ENCODE data around the gene ZNF268.

ZNF268 gene

DNA sequence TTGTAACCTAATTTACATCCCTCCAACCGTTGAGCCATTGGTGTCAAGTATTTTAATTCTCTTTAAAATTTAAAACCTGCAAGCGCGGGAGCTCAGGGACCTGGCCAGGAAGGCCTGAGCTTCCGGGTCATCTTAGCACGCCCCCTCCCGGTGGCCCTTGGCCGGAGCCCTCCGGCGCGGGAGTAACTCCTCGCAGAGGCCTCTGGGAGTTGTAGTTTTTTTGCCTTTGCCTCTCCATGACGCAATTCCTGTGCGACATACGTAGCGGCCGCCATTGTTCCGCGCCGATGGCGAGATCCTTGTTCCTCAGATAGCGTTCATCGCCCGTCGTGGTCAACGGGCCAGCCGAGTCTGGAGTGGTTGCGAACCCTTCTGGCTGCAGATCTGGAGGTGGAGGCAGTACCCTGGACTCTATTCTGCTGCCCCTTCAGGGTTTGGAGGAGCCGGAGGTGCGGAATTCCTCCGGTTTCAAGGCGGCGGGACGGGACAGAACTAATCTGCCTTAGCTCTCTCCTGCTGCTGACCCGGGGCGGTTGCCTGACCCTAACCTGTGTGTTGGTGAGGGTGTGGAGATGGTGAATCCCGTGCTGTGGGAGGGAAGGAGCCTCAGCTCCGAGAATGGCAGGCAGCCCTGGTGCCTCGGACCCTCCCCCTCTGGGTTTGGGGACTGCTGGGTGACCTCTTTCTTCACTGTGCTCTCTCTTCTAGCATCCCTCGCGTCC is at the start of gene ZNF268:
Gene ZNF268, plus strand, starts transcription at position 258 of the 722 bp plus-strand sequence. CDS start 503 bp downstream, outside the sequence.
- DNase-seq: peak; percentile 86

GRCh38 chr12:133135747-133136146 is 45.5 kb upstream of the ZNF268 start:
- DNase-seq: no peak

- DNase-seq: no peak
These were observed 35.3 kb upstream of the ZNF268 start for GRCh38 chr12:133145981-133146380.

- DNase-seq: no peak
These were observed 25.1 kb upstream of the ZNF268 start for GRCh38 chr12:133156125-133156690.

GRCh38 chr12:133165776-133166175 is 15.5 kb upstream of the ZNF268 start:
- DNase-seq: no peak

DNA sequence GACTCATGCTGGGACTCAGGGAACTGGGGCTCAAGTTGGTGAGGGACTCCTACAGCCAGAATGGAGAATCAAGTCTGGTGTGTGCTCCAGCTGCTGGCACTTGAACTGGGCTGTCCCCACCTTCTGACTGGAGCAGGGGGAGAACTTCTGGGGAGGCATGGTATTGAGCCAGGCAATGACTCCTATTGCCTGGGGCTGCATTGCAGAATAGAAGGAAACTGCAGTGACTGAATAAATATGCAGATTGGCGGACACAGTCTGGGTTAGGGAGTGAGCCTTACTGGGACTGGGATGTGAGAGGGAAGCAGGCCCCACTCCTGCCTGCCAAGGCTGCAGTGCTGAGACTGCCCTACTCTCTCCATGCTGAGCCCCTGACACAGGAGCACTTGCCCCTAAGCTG is 8.8 kb upstream of the ZNF268 start:
- no peak for DNase-seq

DNA sequence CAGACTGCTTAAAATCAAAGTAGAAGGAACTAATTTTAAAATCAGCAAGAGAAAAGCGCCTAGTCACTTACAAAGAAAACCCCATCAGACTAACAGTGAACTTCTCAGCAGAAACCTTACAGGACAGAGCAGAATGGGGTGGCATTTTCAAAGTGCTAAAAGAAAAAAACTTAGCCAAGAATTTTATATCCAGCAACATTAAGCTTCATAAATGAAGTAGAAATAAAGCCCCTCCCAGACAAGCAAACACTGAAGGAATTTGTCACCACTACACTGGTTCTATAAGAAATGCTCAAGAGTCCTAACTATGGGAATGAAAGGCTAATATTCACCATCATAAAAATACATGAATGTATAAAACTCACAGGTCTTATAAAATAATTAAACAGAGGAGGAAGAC is 6.4 kb upstream of the ZNF268 start:
- no peak for DNase-seq

DNA sequence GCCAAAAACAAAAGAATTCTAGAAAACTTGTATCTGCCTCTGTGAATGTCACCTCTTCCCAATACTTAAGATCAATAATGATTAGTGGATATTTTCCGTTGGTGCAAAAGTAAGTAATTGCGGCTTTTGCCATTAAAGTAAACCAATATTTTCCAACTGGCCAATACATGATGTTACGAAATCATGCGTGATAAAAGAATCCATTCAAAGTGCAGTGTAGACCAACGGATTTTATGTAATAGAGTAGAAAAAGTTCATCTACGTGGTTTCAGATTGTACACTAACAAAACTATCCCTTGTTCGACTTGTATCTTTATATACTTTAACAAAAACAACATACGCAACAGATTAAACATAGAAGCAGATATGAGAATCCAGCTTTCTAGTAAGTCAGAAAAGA is 626 bp upstream of the ZNF268 start:
- no peak for DNase-seq

DNA sequence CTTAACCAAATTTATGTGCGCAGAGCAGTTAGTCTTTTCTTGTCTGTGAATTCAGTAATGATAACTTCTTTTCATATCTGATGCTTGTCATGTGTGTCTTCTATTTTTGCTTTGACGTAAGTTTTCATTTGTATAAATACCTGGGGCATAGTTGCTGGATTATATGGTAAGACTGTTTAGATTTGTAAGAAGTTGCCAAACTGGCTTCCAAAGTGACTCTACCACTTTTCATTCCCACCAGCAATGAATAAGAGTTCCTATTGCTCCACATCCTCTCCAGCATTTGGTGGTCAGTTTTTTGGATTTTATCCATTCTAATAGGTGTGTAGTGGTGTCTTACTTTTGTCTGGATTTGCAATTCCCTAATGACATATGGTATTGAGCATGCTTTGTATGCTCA is 8.9 kb downstream of the ZNF268 start:
- no peak for DNase-seq

GRCh38 chr12:133192847-133193246 is 11.6 kb downstream of the ZNF268 start:
- no peak for DNase-seq

DNA sequence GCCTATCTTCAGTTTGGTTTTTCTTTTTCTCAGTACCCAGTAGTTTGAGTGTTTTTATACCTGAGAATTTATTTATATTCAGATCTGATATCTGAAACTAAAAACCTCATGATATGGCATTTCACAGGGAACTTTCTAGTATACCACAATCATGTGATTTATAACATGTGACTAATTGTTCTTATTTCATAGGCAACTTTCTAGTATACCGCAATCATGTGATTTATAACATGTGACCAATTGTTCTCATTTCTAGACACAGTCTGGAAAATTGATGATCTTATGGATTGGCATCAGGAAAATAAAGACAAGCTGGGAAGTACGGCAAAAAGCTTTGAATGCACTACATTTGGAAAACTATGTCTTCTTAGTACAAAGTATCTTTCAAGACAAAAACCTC is 20.6 kb downstream of the ZNF268 start:
- no peak for DNase-seq

DNA sequence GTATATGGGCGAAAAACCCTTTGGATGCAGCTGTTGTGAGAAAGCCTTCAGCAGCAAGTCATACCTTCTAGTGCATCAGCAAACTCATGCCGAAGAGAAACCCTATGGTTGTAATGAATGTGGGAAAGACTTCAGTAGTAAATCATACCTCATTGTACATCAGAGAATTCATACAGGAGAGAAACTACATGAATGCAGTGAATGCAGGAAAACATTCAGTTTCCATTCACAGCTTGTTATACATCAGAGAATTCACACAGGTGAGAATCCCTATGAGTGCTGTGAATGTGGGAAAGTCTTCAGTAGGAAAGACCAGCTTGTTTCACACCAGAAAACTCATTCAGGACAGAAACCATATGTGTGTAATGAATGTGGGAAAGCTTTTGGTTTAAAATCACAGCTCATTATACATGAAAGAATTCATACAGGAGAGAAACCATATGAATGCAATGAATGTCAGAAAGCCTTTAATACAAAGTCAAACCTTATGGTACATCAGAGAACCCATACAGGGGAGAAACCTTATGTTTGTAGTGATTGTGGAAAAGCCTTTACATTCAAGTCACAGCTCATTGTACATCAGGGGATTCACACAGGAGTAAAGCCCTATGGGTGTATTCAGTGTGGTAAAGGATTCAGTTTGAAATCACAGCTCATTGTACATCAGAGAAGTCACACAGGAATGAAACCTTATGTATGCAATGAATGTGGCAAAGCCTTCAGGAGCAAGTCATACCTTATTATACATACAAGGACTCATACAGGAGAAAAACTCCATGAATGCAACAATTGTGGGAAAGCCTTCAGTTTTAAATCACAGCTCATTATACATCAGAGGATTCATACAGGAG is 21.4 kb downstream of the ZNF268 start:
- no peak for DNase-seq

DNA sequence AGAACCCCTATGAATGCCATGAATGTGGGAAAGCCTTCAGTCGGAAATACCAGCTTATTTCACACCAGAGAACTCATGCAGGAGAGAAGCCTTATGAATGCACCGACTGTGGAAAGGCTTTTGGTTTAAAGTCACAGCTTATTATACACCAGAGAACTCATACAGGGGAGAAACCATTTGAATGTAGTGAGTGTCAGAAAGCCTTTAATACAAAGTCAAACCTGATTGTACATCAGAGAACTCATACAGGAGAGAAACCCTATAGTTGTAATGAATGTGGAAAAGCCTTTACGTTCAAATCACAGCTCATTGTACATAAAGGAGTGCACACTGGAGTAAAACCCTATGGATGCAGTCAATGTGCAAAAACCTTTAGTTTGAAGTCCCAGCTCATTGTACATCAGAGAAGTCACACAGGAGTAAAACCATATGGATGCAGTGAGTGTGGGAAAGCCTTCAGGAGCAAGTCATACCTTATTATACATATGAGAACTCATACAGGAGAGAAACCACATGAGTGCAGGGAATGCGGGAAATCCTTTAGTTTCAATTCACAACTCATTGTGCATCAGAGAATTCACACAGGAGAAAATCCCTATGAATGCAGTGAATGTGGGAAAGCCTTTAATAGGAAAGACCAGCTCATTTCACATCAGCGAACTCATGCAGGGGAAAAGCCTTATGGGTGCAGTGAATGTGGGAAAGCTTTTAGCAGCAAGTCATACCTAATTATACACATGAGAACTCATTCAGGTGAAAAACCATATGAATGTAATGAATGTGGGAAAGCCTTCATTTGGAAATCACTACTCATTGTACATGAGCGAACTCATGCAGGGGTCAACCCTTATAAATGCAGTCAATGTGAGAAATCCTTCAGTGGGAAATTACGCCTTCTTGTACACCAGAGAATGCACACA is 22.3 kb downstream of the ZNF268 start:
- no peak for DNase-seq

DNA sequence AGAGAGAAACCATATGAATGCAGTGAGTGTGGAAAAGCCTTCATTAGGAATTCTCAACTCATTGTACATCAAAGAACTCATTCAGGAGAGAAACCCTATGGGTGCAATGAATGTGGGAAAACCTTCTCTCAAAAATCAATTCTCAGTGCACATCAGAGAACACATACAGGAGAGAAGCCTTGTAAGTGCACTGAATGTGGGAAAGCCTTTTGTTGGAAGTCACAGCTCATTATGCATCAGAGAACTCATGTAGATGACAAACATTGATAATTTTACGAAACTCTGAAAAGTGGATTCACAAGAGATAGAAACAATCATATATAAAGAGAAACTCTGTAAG is 22.9 kb downstream of the ZNF268 start:
- DNase-seq: no peak

DNA sequence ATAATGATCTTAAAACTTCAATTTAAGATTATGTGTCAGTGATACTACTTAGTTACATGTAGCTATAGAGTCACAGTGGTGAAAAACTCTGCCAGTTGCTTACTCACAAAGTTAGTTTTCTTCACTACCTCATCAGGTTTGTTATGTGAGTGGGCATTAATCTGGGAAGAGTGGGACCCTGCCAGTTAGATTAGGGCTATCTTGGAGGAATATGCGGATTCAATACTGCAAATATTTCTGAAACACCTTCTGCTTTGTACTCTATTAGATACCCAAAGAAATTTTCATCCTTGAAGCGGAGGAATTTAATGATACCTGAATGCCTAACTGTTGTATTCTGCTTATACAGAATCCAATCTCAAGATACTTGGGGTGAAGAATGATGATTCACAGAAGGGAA is 25.1 kb downstream of the ZNF268 start:
- no peak for DNase-seq

DNA sequence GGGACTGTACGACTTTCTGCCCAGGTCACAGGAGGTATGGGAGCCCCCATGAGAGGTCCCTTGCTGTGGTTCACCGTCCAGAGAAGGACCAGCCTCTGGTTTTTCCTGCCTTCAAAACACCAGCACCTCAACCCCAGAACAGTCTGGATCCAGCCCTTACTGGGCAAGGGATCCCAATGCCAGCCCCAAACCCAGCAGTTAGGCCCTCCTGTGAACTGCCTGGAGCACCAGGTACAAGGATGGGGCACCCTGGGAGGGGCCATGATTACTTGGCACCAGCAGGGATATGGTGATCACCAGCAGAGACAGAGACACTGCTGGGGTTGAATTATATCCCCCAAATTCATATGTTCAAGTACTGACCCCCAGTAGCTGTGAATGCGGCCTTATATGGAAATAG is 34.4 kb downstream of the ZNF268 start:
- DNase-seq: no peak

- DNase-seq: no peak
These were observed 35.9 kb downstream of the ZNF268 start for GRCh38 chr12:133217219-133217618.

DNA sequence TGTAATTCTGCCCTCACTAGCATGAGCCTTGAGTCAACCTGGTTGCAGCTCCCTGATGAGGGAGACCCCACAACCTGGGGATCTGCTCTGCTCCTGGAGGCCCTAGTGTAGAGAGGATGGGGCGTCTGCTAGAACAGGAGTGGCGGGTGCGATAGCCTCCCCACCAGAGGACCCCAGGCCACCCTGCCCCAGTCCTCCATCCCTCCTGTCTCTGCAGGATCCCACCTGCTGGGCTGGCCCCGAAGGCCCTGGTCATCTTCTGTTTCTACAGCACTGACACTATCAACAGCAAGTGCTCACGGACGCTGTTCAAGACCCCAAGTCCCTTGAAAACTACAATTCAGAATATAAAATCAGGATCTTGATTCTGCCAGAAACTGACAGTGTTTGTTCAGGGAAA is 39.2 kb downstream of the ZNF268 start:
- no peak for DNase-seq

DNA sequence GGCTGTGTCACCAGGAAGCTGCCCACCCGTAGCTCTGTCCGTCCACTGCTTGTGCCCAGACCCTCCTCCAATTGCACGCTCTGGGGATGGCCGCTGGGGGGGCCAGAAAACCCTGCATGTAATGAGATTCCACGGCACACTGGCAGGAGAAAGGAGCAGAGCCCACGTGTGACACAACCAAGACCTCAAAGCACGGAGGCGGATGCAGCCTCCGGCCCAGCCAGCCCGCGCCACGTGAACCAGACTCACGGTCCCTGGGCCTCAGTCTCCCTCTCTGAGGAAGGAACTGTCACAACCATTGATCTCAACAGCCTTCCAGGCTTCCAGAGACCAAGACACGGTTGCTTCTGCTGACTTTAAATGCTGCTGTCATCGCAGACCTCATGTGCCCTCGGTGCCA is 39.9 kb downstream of the ZNF268 start:
- no peak for DNase-seq

DNA sequence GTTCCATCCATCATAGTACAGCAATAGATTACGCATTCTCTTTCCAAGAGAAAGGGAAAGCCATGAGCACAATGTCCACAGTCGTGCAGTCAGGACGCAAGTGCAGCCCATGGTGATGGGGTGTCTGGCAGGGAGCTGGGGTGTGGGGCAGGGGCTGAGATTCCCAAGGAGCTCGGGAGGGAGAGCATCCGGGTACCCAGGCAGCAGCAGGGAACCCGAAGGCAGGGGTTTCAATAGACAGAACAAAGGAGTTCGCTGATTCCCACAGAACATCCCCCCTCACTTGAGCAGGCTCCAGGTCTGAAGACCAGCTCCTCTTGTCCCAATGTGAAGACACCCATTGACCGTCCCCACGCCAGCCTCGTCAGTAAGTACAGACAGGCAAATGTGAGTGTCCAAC is 40.9 kb downstream of the ZNF268 start:
- DNase-seq: no peak

DNA sequence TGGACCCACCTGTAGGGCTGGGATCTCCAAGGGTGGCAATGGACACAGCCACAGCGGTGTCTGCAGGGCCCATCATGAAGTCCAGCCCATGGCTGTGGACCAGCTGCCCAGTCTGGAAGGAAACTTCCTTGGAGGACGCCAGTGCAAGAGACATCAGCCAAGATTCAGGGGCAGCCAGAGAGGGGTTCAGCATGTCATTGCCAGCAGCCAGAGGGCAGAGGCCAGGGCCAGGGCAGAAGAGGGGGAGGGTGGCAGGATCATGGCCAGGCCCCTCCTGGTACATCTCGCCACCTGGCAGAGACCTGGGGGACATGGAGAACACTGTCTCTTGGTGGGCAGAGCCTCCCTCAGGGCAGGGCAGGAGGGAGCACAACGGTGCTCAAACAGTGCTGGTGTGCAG is 44.2 kb downstream of the ZNF268 start:
- no peak for DNase-seq

- no peak for DNase-seq
These were observed 45.4 kb downstream of the ZNF268 start for GRCh38 chr12:133226690-133227089.

GRCh38 chr12:133227281-133227852 is 46.1 kb downstream of the ZNF268 start:
- DNase-seq: no peak
